ENCODE measurements around the gene ST6GAL2. TPM values are rescaled to one million over a fixed set of nuclear protein-coding genes. Genes with fewer than 3 reads are reported as not detected.

ST6GAL2 gene
- polyA plus RNA-seq, 1 donor from 2014 or later, result 22.1 TPM

- Histone ChIP-seq H3K27me3 (ENCODE audit: insufficient read depth, low read depth, low read length) (no peaks in the 10 kb centered on the region), H3K9me2 (ENCODE audit: insufficient read depth, low read length) (no peaks in the 10 kb centered on the region), H3K4me2 (ENCODE audit: low read length) (no peak overlapping the region), H2AFZ (ENCODE audit: low read depth, low read length) (no peak overlapping the region), H3K4me3 (ENCODE audit: low read length) (no peak overlapping the region), H3K9me3 (ENCODE audit: low read length) (no peaks in the 10 kb centered on the region), H3F3A (ENCODE audit: insufficient read depth, low read length, poor library complexity, severe bottlenecking) (no peaks in the 10 kb centered on the region), H4K20me1 (ENCODE audit: insufficient read depth) (no peaks in the 10 kb centered on the region), H3K27ac (ENCODE audit: low read length) (no peak overlapping the region), H3K36me3 (ENCODE audit: insufficient read depth, low read length) (peaks cover 5% of the 10 kb centered on the region), H3K9ac (ENCODE audit: low read length) (no peak overlapping the region), H3K79me2 (replicated peaks; ENCODE audit: insufficient read depth, low read length) (no peaks in the 10 kb centered on the region)
- TF ChIP-seq EZH2 (IDR thresholded peaks at IDR 0.05; ENCODE audit: borderline replicate concordance, insufficient read depth, low read length, poor library complexity, severe bottlenecking), result no peak
- TF ChIP-seq SMC3 (conservative IDR thresholded peaks at IDR 0.05; ENCODE audit: poor library complexity), result no peak
Observed at GRCh38 chr2:106816974-106817373, 69.0 kb downstream of the ST6GAL2 start.

GRCh38 chr2:106812841-106813240 is 73.1 kb downstream of the ST6GAL2 start:
- H2AFZ ChIP-seq (ENCODE audit: low read depth, low read length), result no peak overlapping the region
- peaks cover 5% of the 10 kb centered on the region for H3K36me3 ChIP-seq (ENCODE audit: insufficient read depth, low read length)
- no peak overlapping the region for H3K27ac ChIP-seq (ENCODE audit: low read length)
- no peaks in the 10 kb centered on the region for H3K9me3 ChIP-seq (ENCODE audit: low read length)
- H3K4me2 ChIP-seq (ENCODE audit: low read length), result no peak overlapping the region
- TF ChIP-seq POLR2AphosphoS5 (IDR thresholded peaks at IDR 0.05) (no peak), MXI1 (conservative IDR thresholded peaks at IDR 0.05; ENCODE audit: poor library complexity, severe bottlenecking) (no peak), EP300 (conservative IDR thresholded peaks at IDR 0.05; ENCODE audit: poor library complexity, severe bottlenecking) (no peak)
- no peaks in the 10 kb centered on the region for H3F3A ChIP-seq (ENCODE audit: insufficient read depth, low read length, poor library complexity, severe bottlenecking)
- no peaks in the 10 kb centered on the region for H3K9me2 ChIP-seq (ENCODE audit: insufficient read depth, low read length)
- H4K20me1 ChIP-seq (ENCODE audit: insufficient read depth), result no peaks in the 10 kb centered on the region
- H3K27me3 ChIP-seq (ENCODE audit: insufficient read depth, low read depth, low read length), result no peaks in the 10 kb centered on the region
- no peak overlapping the region for H3K4me3 ChIP-seq (ENCODE audit: low read length)
- no peak overlapping the region for H3K9ac ChIP-seq (ENCODE audit: low read length)
- no peaks in the 10 kb centered on the region for H3K79me2 ChIP-seq (replicated peaks; ENCODE audit: insufficient read depth, low read length)

GRCh38 chr2:106812383-106812782 is 73.6 kb downstream of the ST6GAL2 start:
- Histone ChIP-seq H3K79me2 (replicated peaks; ENCODE audit: insufficient read depth, low read length) (no peaks in the 10 kb centered on the region), H3K9ac (ENCODE audit: low read length) (no peak overlapping the region), H2AFZ (ENCODE audit: low read depth, low read length) (no peak overlapping the region), H3K4me2 (ENCODE audit: low read length) (no peak overlapping the region), H3K27ac (ENCODE audit: low read length) (no peak overlapping the region), H3K9me2 (ENCODE audit: insufficient read depth, low read length) (no peaks in the 10 kb centered on the region), H3K4me3 (ENCODE audit: low read length) (no peak overlapping the region), H3K36me3 (ENCODE audit: insufficient read depth, low read length) (peaks cover 5% of the 10 kb centered on the region), H4K20me1 (ENCODE audit: insufficient read depth) (no peaks in the 10 kb centered on the region), H3K9me3 (ENCODE audit: low read length) (no peaks in the 10 kb centered on the region), H3F3A (ENCODE audit: insufficient read depth, low read length, poor library complexity, severe bottlenecking) (no peaks in the 10 kb centered on the region), H3K27me3 (ENCODE audit: insufficient read depth, low read depth, low read length) (no peaks in the 10 kb centered on the region)
- TF ChIP-seq RAD21 (conservative IDR thresholded peaks at IDR 0.05), result no peak
- no peak for TF ChIP-seq TAF1 (IDR thresholded peaks at IDR 0.05; ENCODE audit: low read depth)
- no peak for TF ChIP-seq CTCF (IDR thresholded peaks at IDR 0.05; ENCODE audit: poor library complexity, severe bottlenecking)
- TF ChIP-seq MXI1 (conservative IDR thresholded peaks at IDR 0.05; ENCODE audit: poor library complexity, severe bottlenecking), result no peak
- no peak for TF ChIP-seq EZH2 (IDR thresholded peaks at IDR 0.05; ENCODE audit: borderline replicate concordance, insufficient read depth, low read length, poor library complexity, severe bottlenecking)
- TF ChIP-seq REST (IDR thresholded peaks at IDR 0.05; ENCODE audit: borderline replicate concordance), result no peak
- no peak for TF ChIP-seq POLR2AphosphoS5 (IDR thresholded peaks at IDR 0.05)
- no peak for TF ChIP-seq SMC3 (conservative IDR thresholded peaks at IDR 0.05; ENCODE audit: poor library complexity)
- no peak for TF ChIP-seq EP300 (conservative IDR thresholded peaks at IDR 0.05; ENCODE audit: poor library complexity, severe bottlenecking)

Data from neural cell (in vitro differentiated cells).